Stimulated activated CD4-positive, alpha-beta T cell treated with anti-CD3 and anti-CD28 coated beads, Interleukin-15, amount 100 ng/mL, for 24 hours (primary cell): ENCODE results near the gene HOXA9.

Source experiments
- DNase-seq: peaks from one replicate; pipeline ENCODE4 v3.0.0-alpha.2; 2020

Gene HOXA9

GRCh38 chr7:27165089-27165995, at the start of gene HOXA9:
HOXA9 (minus strand) TSS chr7:27165537; CDS start chr7:27165457, 80 bp downstream.
- no peak for DNase-seq

- DNase-seq, result no peak
Measured at GRCh38 chr7:27214239-27214950, 49.1 kb upstream of the HOXA9 start.

GRCh38 chr7:27213433-27214238, 48.3 kb upstream of the HOXA9 start:
- DNase-seq, result no peak

GRCh38 chr7:27212497-27213432, 47.4 kb upstream of the HOXA9 start:
- no peak for DNase-seq

- no peak for DNase-seq
Measured at GRCh38 chr7:27211764-27212204, 46.4 kb upstream of the HOXA9 start.

- DNase-seq, result no peak
Measured at GRCh38 chr7:27211084-27211446, 45.7 kb upstream of the HOXA9 start.

- DNase-seq, result peak; percentile 74
Measured at GRCh38 chr7:27210441-27211083, 45.2 kb upstream of the HOXA9 start.

GRCh38 chr7:27209933-27210440, 44.6 kb upstream of the HOXA9 start:
- DNase-seq, result no peak

GRCh38 chr7:27208998-27209397, 43.7 kb upstream of the HOXA9 start:
- DNase-seq, result no peak

GRCh38 chr7:27207348-27207985, 42.1 kb upstream of the HOXA9 start:
- DNase-seq, result no peak

GRCh38 chr7:27205325-27206280, 40.3 kb upstream of the HOXA9 start:
- DNase-seq, result no peak

- no peak for DNase-seq
Measured at GRCh38 chr7:27204851-27205322, 39.5 kb upstream of the HOXA9 start.

- no peak for DNase-seq
Measured at GRCh38 chr7:27203964-27204594, 38.7 kb upstream of the HOXA9 start.

GRCh38 chr7:27203365-27203953, 38.1 kb upstream of the HOXA9 start:
- DNase-seq, result no peak

- DNase-seq, result no peak
Measured at GRCh38 chr7:27202862-27203134, 37.5 kb upstream of the HOXA9 start.

- DNase-seq, result no peak
Measured at GRCh38 chr7:27202018-27202861, 36.9 kb upstream of the HOXA9 start.

- DNase-seq, result no peak
Measured at GRCh38 chr7:27201580-27202017, 36.3 kb upstream of the HOXA9 start.
